Spleen (tissue), 7 donors: ENCODE results near the gene CYB561.

Experiments
- POLR2A ChIP-seq, 3 donors: fragments of 450-650 bp; IDR thresholded peaks; one replicate each; pipeline ENCODE4 v1.5.1; 2017; ENCODE audit warnings: antibody characterized with exemption in 3 of 3, mild to moderate bottlenecking in 1 of 3
- TF ChIP-seq, protein P1 (sequence below), 11 experiments: fragments of 200-600 bp in 7 of 11; fragments of 450-650 bp in 4 of 11; sonication (generic) in 4 of 11; IDR thresholded peaks in 8 of 11; conservative IDR thresholded peaks in 3 of 11; 1 replicate in 7 of 11; 2 replicates in 4 of 11; pipeline versions ENCODE4 v1.4.0 to v1.8.0; 2016 to 2021; ENCODE audit warnings: antibody characterized with exemption in 11 of 11, inconsistent platforms in 4 of 11, mild to moderate bottlenecking in 1 of 11
- donor health status: DM: no; HTN: no; CAD: no; lungs with moderate emphysema.
- donor health status: DM: no; HTN: no; CAD: no.
- donor health status: DM: no; HTN: no; CAD: no.

DNA sequence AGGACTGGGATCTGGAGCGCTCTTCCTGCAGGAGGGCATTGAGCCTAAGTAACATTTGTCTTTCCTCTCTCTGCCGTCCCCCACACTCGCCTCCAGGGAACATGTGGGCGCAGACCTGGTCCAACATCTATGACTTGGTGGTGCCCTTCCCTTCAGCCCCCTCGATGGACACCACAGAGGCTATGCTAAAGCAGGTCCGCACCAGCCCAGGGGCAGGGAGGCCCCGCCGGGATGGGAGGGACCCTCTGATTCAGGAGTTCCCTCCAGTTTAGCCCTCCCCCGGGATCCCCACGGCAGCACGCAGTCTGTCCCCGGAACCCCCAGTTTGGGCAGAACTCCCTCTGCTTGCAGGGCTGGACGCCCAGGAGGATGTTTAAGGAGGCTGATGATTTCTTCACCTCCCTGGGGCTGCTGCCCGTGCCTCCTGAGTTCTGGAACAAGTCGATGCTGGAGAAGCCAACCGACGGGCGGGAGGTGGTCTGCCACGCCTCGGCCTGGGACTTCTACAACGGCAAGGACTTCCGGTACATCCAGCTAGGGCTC is 44.8 kb upstream of the CYB561 start:
- TF ChIP-seq POLR2A (IDR thresholded peaks at IDR 0.05): no peak
- TF ChIP-seq, protein P1, sequence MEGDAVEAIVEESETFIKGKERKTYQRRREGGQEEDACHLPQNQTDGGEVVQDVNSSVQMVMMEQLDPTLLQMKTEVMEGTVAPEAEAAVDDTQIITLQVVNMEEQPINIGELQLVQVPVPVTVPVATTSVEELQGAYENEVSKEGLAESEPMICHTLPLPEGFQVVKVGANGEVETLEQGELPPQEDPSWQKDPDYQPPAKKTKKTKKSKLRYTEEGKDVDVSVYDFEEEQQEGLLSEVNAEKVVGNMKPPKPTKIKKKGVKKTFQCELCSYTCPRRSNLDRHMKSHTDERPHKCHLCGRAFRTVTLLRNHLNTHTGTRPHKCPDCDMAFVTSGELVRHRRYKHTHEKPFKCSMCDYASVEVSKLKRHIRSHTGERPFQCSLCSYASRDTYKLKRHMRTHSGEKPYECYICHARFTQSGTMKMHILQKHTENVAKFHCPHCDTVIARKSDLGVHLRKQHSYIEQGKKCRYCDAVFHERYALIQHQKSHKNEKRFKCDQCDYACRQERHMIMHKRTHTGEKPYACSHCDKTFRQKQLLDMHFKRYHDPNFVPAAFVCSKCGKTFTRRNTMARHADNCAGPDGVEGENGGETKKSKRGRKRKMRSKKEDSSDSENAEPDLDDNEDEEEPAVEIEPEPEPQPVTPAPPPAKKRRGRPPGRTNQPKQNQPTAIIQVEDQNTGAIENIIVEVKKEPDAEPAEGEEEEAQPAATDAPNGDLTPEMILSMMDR (IDR thresholded peaks at IDR 0.05 in 8 of 11, conservative IDR thresholded peaks at IDR 0.05 in 3 of 11): no peak
